ENCODE results near the gene DCLRE1A.

Gene DCLRE1A

DNA sequence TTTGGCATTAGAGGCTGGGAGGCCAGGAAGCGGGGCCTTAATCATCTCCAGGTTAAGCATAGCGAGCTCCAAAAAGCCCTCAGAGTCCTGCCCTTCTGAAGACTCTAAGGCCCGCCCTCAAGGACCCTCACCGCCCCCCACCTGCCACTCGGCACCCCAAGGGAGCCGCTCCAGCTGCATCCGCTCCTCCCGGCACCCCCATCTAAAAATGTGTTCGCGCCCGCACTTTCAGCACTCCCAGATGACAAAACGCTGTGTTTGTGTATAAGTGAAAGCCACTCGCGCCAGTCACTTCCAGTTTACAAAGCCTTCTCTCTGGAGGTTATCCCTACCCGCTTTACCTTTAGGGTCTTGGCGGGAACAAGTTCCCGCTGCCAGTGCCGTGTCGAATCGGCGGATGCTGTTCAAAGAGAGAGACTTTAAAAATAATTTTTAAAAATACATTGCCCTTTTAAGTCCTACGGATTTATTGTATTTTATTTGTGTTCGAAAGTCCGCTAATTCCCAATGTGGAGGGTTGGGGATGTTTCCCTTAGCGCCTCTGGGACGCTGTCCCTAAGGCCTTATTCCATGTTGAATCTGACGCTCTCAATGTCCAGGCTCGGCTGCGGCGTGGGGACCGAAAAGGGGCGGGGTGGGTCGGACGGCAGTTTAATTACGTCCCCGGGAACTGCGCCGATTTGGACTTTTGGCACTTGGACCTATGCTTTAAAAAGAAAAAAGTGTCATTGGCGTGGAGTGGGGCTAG is at the start of gene DCLRE1A, which contains the start of gene NHLRC2:
TSS of gene DCLRE1A (minus strand) at position 70 of the 748 bp plus-strand sequence. CDS start 900 bp downstream, outside the sequence.
TSS of gene NHLRC2 (plus strand) at position 649 of the 748 bp plus-strand sequence. CDS start 212 bp downstream, outside the sequence.
- peak; percentile 81 for DNase-seq

DNA sequence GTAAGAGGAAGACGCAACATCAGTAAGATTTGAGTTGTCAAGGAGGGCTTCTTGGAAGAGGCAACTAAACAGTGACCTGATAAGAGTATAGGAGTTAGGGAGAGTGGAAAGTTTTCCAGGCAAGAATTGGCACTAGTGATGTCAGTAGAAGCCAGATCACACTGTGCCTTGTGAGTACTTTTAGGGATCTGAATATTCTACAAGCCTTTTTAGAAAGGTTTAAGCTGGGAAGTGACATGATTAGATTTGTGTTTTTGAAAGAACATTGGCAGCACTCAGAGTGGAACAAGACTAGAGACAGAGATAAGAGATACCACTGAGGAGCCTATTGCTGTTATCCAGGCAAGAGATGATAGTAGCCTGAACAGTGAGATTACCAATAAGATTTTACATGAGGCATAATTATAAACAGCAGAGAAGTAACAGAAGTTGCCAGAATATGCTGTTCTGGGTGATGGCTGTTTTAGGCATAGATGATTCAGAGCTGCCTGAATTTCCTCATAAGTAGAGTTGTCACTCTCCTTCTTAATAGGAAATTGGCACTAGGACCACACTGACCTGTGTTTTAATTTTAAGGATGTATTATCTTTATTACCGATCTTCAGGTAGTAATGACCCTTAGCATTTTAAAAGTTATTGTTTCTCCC is 46.2 kb upstream of the DCLRE1A start:
- DNase-seq = no peak

DNA sequence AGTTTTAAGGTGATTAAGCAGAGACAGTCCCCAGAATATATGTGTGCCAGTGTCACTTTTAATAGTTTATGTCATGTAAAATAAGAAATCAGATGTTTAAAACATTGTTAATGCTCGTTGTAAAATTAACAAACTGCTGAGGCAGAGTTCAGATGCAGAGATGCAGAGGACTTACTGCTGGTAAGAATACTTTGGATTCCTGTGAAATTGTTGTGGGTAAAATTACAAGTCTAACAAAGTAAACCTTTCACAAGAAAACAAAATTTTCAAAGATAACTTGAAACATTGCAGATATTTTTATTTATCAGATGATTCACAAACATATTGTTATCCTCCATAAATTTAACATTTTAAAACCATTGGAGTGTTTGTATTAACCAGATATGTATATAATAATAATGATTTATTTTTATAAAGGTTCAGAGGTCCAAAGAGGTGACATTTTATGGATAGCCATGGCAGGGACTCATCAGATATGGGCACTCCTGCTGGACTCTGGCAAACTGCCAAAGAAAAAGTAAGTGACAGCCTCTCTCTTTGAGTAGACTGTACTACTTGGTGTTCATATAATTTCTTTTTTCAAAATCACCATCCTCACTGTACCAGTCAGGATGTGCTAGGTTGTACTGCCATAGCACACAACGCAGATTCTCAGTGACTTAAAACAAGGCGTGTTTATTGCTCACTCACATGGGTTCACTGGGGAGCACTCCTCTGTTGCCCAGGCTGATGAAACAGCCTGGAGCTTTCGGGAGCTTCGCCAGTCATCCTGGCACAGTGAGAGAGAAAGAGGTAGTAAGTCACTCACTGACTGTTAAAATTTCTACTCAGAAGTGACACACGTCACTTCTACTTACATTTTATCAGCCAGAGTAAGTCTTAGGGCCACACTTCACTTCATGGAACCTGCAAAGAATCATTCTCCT is 44.1 kb upstream of the DCLRE1A start:
- DNase-seq = no peak

DNA sequence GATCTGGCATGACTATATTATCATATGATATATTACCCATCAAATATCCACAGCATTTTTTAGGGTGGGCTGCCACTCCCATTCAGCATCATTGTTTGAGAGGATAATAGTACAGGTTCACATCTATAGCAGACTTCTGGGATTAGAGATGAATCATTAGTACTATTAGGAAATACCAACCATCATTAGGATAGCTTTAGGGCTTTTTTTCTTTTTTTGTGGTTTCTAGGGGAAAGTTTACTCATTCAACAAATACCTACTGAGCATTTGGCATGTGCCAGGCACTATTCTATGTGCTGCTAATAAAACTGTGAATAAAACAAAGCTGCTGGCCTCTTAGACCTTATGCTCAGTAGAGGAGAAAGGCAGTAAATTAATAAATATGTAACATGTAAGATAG is 41.1 kb upstream of the DCLRE1A start:
- DNase-seq = no peak

DNA sequence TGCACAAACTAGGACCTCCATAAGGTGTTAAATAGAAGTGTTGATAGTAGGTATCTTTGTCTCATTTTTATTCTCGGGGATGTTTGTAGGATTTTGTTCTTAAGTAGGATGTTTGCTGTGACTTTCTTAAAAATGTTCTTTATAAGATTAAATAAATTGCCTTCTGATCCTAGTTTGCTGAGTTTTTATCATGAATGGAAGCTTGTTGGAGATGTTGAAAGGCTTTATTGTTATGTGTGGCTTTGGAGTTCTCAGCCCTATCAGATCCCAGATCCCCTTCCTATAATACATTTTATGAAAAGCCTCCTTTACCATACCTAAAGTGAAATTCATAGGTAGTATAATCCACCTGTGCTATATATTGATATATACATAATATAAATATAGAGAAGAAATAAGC is 40.7 kb upstream of the DCLRE1A start:
- no peak for DNase-seq

DNA sequence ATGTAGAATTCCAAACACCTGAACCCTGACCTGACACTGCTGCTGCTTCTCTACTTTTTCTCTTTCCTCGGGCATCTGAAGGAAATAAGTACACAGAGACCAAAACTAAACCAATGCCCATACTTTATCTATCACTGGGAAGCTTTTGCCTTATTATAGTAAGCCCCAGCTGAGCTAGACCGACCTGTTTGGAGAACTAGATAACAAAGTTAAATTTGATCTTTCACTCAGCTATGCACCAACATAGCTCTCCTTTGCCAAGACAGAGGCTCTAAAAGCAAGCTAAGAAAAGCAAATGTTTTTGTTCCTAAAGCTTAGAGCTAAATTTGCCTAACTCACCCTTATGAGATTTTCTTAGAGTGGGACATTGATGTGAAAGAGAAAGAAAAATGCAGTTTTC is 39.7 kb upstream of the DCLRE1A start:
- no peak for DNase-seq

DNA sequence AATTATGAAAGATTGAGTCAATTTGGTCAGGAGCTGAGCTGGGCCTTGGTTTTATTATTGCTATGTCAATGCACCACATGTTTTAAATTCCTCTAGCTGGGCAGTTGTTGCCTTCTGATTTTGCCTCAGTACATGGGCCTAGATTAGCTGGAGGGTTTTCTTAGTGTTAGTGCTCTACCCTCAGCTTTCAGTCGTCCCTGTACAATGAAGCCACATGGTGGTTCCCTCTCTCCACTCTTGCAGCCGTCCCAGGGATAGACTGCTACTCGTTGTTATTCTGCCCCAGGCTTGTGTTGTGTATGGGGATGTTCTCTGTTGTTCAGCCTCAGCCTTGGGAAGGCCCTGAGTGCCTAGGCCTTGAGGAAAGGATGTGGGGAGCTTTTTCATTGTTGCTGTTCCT is 37.6 kb upstream of the DCLRE1A start:
- no peak for DNase-seq

DNA sequence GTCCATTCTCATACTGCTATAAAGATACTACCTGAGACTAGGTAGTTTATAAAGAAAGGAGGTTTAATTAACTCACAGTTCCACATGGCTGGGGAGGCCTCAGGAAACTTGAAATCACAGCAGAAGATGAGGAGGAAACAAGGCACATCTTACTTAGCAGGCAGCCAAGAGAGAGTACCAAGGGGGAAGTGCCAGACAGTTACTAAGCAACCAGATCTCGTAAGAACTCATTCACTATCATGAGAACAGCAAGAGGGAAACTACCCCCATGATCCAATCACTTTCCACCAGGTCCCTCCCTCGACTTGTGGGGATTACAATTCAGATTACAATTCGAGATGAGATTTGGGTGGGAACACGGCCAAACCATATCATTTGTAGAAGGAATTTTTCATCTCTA is 36.9 kb upstream of the DCLRE1A start:
- no peak for DNase-seq

DNA sequence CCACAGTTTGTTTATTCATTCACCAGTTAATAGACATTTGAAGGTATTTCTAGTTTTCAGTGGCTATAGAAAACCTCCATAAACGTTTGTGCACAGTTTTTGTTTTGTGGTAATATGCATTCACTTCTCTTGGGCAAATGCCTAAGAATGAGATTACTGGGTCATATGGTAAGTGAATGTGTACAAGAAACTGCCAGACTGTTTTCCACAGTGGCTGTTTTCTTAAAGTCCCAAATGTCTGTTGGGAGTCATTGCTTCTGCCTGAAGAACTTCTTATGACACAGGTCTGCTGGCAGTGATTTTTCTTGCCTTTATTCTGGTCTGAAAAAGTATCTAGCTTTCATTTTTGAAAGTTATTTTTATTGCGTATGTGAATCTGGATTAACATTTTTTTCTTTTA is 36.0 kb upstream of the DCLRE1A start:
- DNase-seq = no peak

DNA sequence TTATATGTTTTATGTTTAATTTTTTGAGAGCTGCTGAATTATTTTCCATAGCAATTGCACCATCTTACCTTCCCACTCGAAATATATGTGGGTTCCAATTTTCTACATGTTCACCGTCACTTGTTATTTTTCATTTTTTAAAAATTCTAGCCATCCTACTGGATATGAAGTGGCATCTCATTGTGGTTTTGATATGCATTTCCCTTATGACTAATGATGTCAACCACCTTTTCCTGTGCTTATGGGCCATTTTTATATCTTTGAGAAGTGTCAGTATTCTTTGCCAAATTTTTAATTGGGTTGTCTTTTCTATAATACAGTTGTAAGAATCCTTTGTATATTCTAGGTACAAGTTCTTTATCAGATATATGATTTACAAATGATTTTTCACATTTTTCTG is 28.4 kb upstream of the DCLRE1A start:
- DNase-seq = no peak

DNA sequence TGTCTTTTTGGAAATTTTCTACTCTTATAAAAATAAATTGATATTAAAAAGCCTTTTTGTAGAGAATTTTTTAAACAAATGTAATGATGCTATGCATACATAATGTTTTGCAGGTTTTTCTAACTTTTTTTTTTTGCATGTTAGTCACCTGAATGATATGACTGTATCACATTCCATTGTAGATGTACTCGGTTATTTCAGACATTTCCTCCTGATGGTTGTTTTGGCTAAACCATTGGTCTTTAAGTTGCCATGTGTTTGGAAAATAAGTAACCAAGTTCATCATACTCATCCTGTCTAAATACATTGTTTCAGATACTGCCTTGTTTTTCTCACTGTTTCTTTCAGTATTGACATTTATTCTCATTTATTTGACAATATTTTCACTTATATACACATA is 26.4 kb upstream of the DCLRE1A start:
- DNase-seq = no peak

DNA sequence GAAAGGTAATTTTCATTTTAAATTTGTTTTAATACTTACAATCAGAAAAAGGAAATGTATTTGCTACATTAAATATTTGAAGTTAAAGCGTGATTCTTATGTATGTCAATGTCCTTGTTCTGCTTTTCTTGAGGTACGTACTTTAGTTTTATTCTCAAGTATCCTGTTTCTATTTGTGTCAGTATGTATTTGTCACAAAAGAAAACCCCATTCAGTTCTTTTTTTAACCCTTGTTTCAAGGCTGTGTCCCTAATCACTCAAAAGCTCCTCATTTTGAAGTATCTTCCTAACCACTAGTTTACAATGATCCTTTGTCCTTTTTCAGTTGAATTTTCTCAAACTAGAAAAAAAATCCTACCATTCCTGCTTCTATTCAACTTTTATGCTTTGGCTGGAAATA is 25.8 kb upstream of the DCLRE1A start:
- no peak for DNase-seq

DNA sequence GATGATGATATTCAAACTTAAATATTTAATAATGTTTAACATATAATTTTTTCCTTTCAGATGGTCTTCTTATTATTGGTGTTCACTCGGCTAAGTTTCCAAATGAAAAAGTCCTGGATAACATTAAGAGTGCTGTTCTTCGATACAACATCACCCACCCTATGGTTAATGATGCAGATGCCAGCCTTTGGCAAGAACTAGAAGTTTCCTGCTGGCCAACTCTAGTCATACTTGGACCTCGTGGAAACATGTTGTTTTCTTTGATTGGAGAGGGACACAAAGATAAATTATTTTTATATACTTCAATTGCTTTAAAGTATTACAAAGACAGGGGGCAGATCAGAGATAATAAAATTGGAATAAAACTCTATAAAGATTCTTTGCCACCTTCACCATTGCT is 22.6 kb upstream of the DCLRE1A start:
- DNase-seq = no peak

DNA sequence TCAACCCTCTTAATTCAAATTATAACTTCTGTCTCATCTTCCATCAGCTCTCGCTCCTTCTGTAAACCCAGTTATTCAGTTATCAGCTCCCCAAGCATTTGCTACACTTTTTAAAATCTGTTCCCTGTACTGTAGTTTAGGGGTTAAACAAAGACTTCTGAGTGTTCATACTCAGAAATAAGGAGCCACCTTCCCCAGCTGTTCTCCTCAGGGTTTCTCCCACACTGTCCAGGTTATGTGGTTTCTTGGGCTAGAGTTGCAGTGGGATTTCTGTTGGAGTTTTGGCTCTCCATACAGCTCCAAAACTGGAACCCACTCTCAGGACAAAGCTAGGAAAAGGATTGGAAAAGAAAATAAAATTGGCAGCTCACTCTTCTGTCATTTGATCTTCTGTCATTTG is 21.3 kb upstream of the DCLRE1A start:
- DNase-seq = no peak

DNA sequence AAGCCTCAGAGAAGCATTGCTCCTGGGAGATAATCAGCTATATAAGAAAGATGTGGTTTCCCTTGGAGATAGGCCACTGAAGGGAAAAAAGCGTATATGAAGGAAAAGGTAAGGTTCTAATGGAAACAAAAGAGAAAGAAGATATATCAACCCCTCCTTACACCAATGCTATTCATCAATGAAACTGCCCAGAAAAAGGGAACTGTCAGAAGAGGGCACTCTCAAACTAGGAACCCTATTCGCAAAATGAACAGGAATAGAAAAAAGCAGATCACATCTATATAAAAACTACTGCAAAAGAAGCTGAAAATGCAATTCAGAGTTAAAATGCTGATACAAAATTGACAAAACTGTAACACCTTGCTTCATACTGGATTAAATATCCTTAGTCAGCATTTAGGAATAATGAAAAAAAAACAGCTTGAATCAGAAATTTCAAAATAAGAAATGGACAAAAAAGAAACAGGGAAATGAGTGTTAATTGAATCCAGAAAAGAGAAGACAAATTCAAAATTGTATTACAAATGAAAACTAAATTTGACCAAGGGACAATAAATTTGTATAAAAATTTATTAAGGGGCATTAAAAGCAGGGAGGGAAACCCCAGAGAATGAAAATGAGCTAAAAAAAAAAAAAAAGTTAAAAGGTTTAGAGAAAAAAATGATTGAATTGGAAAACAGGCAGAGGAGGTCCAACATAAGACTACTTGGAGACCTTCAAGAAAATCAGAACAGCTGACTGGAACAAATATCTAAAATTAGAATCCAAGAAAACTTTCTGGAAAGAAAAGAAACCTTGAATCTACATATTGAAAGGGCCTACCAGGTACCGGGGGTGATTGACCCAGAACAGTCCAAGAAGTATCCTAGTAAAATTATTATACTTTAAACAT is 18.5 kb upstream of the DCLRE1A start:
- DNase-seq = no peak

DNA sequence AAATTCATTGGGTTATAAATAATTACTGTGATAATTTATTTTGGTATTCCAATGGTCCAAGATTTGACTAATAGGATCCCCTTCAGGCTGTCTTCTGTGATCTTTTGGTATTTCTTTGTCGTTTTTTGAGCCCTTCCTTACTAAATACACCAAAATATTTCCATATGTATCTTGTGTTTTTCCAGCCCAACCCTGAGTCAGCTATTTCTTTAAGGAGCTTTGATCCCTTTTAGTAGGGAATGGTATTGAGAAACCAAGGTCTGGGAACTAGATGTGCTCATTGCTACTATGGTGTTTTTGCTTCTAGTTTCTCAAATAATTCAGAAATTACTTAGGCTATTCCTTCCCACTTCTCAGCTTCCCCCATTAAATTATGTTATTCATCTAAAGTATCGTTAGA is 15.9 kb upstream of the DCLRE1A start:
- DNase-seq = no peak

DNA sequence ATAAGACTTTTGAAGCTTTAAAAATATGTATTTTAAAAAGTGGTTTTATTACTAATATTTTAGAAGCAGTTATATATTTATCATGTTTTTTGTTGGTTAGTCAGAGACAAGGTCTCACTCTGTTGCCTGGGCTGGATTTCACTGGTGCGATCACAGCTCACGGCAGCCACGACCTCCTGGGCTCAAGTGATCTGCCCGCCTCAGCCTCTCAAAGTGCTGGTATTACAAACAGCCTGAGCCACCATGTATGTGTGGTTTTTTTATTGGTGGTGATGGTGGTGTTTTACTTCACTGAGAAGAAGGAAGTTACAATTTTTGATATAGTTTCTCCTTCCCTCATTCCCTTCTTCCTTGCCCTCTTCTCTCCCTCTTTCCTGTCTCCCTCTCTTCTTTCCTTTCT is 14.0 kb upstream of the DCLRE1A start:
- no peak for DNase-seq

DNA sequence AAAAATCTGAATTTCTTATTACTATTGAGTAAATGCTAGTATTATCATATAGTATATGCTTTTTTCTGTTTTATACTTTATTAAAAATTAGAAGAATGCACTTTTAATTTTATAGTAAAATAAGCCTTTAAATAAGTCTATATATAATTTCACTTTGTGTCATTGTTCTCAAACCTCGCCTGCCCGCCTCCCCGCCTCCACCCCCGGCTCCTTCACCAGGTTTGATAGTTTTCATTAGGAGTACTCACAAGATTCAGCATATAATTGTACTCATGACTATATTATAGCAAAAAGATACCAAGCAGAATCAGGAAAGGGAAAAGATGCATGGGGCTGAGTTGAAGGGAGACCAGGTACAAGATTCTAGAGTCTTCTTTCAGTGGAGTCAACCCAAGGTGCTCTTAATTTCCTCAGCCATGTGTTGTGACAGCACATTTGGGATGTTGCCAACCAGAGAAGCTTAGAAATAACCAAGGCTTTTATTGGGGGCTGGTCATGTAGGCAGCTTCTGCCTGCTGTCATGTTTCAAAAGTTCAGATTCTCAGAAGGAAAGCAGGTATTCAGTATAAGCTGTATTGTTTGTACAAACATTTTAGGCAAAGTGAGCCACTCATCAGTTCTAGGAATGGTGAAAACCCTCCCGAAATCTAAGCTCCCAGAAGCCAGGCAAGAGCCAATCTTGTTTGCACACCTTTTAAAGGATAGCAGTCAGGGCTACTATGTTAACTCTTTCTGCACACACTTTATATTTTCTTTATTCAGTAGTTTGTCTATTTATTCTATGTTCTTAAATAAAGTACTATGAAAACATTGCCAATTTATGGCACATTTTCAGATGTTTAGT is 12.9 kb upstream of the DCLRE1A start:
- DNase-seq = no peak

DNA sequence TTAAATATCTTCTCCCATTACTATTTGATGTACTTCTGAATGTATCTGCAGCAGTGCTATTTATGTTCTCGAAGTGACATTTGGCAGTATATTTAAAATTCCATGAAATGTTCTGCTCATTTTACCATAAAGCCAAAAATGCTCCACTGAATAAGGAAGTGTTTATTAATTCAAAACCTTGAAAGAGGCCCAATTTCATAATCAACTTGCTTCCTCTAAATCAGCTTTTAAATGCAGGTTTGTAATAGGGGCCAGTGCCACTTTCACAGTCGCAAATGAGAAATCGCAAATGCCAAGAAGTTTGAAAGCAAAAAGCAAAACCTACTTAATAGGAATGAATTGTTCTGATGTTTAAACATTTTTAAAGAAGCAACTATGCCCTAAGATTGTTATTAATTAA is 12.0 kb upstream of the DCLRE1A start:
- no peak for DNase-seq

DNA sequence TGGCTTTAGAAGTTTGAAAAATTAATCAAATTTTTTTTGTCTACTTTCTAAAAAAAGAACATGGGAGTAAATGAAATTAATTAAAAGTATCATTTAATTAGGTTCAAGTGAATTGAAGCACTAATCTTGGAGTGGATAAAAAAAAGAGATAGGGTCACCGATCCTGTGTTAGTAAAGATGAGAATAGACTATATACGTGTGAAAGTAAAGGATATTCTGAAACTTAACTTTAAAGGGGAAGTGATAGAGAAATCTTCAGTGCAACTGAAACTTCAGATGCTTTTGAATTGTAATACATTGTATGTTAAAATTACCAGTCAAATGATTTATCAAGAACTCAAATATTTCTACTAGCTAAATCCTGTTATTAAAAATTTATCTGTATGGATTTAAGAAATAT is 5.4 kb upstream of the DCLRE1A start:
- DNase-seq = no peak

DNA sequence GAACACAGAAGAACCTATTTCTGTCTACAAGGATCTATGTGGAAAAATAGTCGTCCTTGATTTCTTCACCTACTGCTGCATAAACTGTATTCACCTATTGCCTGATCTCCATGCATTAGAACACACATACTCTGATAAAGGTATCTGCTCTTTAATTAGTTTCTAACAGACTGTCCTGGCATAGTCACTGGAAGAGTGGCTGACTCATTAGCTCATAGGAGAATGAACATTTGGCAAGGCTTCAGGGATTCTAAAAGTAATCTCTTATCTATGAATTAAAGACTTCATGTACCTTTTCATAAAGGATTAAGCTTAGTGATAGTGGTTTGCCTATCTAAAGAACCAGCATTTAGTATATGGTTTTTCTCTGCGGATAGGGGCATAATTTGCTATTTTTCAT is 4.7 kb upstream of the DCLRE1A start:
- no peak for DNase-seq

DNA sequence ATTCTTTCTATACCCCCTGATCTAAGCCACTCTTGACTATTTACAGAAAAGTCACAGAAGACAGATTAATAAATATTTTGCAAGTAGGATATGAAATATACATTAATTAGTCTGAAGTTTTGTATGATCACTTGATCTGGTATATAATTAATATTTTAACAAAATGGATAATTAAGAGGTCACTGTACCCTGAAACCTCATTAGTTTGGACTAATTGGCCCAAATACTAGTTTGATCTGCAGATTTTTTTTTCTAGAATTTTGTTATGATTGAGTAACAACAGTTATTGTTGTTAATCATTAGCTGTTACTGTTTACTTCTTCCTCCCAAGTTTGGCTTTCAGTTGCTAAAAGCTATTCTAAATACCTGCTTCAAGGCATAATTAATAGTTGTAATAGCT is 3.3 kb upstream of the DCLRE1A start:
- no peak for DNase-seq
